Stimulated activated CD8-positive, alpha-beta memory T cell treated with anti-CD3 and anti-CD28 coated beads, Interleukin-12 subunit alpha, Interleukin-12 subunit beta, amount 100 ng/mL, for 1 hour (primary cell): ENCODE data around the gene MPV17L.
A peak's percentile ranks its signal among the peaks of the same experiment; 100 is the strongest.
"Not testable (repeated sequence)": the region's sequence is repeated elsewhere in the genome, so short reads cannot be mapped to it uniquely, and the experiment has no call there.

ENCODE experiments used
- DNase-seq: peaks from one replicate; pipeline ENCODE4 v3.0.0-alpha.2; 2020; ENCODE audit warnings: low read depth

Gene MPV17L

GRCh38 chr16:15409476-15409875 lies 13.9 kb downstream of the MPV17L start:
- not testable (repeated sequence) for DNase-seq

DNA sequence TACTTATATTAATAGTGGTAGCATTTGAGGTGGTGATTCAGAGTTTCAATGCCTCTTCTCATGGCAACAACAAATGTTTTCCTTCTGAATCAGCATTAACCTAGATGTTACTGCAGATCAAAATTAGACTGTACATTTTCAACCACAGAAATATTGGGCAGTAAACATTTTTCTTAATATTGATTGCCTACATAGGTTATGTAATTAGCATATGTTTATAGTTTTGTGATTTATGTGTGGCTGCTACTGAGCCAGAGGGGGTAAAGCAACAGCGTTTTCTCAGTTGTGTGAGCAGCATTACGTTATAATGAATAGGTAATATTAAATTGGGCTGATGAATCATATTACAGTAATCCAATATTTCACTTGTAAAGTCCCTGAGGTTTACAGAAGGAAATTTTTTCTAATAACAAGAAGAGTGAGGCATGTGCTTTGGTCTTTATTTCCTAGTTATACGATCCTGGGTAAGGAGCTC lies 20.0 kb downstream of the MPV17L start:
- DNase-seq = no peak

DNA sequence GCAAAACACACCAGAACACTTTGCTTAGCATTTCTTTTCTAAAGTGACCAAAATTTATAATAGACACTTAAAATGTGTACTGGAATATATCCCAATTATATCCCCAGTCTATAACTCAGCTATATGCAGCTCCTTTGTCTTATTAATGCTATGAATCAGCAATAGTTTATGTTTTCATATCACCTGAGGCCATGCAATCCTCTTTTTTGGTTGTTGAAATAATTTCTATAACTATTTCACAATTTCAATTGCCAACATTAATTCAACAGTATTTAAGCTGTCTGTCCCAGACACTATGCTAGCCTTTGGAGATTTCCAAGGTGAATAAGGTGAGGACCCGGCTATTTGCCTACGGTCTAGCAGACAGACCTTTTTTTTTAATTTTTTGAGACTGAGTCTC lies 21.6 kb downstream of the MPV17L start:
- DNase-seq = no peak

GRCh38 chr16:15418206-15418605 lies 22.7 kb downstream of the MPV17L start:
- DNase-seq = no peak

DNA sequence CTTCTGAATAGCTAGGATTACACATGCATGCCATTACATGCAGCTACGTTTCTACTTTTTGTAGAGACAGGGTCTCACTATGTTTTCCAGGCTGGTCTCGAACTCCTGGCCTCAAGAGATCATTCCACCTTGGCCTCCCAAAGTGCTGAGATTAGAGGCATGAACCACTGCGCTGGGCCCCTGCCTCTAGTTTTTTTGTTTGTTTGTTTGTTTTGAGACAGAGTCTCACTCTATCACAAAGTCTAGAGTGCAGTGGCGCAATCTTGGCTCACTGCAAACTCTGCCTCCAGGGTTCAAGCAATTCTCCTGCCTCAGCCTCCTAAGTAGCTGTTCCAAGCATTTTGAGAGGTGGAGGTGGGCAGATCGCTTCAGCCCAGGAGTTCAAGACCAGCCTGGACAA lies 26.1 kb downstream of the MPV17L start:
- not testable (repeated sequence) for DNase-seq

DNA sequence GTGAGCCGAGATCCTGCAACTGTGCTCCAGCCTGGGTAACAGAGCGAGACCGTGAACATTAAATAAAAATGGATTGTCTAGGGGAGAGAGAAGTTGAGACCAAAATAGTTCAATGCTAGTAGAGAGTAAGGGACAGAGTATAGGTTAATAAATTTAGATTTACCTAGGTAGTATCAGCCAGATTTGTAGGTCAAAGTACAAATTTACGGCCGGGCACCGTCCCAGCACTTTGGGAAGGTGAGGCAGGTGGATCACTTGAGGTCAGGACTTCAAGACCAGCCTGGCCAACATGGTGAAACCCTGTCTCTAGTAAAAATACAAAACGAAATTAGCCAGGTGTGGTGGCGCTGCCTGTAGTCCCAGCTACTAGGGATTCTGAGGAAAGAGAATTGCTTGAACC lies 26.7 kb downstream of the MPV17L start:
- no peak for DNase-seq

DNA sequence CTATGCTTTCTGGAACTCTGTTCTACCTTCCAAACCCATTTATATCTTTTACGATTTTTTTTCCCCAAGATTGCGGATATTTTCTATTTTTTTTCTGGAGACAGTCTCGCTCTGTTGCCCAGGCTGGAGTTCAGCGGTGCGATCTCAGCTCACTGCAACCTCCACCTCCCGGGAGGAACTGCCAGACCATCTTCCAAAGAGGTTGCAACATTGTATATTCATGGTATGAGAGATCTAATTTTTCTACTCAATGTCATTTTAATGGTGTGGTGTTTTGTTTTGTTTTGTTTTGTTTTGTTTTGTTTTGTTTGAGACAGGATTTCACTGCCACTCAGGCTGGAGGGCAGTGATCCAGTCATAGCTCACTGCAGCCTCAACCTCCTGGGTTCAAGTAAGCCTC lies 30.3 kb downstream of the MPV17L start:
- no peak for DNase-seq

- no peak for DNase-seq
Observed at GRCh38 chr16:15426796-15427195, 31.2 kb downstream of the MPV17L start.

- peak; percentile 31 for DNase-seq
Observed at GRCh38 chr16:15427648-15428239, 32.2 kb downstream of the MPV17L start.

GRCh38 chr16:15430884-15431283 lies 35.3 kb downstream of the MPV17L start:
- DNase-seq = not testable (repeated sequence)

DNA sequence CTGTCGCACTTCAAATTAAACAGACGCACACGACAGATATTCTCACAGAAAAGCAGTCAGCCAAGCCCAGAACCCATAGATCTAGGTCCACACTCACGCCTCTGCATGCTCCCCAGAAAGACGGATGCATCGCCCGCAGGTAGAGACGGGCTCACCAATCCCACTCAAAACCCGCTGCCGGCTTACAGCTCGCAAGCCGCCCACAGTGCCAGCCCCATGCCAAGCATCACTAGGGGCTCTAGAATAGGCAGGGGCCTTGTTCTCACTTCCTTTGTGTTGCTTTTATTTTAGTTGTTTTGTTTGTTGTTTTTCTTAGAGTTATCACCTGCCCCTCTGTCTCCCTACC lies 38.5 kb downstream of the MPV17L start:
- DNase-seq = no peak

- DNase-seq = peak; percentile 20
Observed at GRCh38 chr16:15434425-15435215, 39.1 kb downstream of the MPV17L start, which contains the start of gene BMERB1. Gene BMERB1, plus strand, starts transcription at chr16:15434588. Its CDS starts 66 bp downstream, at chr16:15434654.

GRCh38 chr16:15435216-15435864 lies 39.8 kb downstream of the MPV17L start:
- no peak for DNase-seq

DNA sequence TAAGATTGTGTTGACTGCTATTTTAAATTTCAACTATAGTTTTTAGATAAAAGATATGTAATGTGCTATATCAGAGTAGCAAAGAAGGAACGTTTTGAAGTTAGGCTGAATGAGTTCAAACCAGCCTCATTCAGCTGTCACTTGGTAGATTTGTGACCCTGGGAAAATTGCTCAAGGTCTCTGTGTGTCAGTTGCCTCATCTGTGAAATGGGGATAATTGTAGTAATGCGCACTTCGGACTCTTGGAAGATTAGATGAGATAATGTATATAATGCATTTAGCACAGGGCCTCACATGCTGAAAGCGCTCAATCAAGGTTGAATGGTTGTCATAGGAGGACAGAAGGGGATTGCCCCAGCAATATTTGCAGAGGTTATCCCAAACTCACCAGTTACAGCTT lies 43.5 kb downstream of the MPV17L start:
- no peak for DNase-seq

- DNase-seq = no peak
Observed at GRCh38 chr16:15439521-15439920, 44.0 kb downstream of the MPV17L start.

GRCh38 chr16:15440852-15441251 lies 45.3 kb downstream of the MPV17L start:
- DNase-seq = no peak

- not testable (repeated sequence) for DNase-seq
Observed at GRCh38 chr16:15442140-15442539, 46.6 kb downstream of the MPV17L start.

GRCh38 chr16:15443753-15444152 lies 48.2 kb downstream of the MPV17L start:
- no peak for DNase-seq

DNA sequence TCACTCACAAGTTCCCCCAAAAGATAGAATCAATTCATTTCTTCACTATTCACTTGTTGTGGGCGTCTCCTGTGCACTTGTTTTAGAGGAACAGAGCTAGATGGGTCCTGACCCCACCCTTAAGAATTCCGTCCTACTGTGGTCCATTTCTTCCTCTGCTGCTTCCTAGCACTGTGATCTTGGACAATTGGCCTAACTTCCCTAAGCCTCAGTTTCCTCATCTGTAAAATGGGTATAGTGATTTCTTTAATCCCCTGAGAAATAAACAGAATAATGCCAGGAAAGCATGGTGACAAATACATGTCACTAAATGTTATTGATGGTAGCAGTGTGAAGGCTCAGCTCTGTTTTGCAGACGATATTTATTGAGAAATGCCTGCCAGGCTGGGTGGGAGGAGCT lies 48.7 kb downstream of the MPV17L start:
- DNase-seq = no peak

DNA sequence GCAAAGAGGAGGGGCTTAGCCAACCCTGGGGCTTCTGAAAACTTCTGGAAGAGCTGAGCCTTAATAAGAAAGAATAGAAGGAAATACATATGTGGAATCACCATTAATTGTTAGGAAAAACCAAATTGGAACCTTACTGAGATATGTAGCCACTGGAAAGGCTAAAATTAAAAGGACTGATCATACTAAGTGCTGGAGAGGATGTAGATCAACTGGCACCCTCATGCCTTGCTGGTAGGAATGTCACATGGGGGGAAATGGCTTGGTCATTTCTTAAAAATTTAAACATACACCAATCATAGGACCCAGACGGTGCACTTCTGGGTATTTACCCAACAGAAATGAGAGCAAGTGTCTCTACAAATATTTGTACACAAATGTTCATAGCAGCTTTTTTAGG lies 49.9 kb downstream of the MPV17L start:
- no peak for DNase-seq

DNA sequence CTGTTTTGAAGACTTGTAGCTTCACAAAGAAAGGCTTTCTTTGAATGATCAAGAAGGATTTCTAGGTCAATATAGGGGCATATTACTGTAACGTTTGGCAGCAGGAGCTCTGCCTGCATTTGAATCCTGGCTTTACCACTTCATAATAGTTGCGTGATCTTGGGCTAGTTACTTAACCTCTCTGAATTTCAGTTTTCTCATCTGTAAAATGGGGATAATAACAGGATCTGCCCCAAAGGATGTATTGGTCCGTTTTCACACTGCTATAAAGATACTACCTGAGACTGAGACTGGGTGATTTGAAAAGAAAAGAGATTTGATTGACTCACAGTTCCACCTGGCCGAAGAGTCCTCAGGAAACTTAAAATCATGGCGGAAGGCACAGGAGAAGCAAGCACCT lies 51.3 kb downstream of the MPV17L start:
- no peak for DNase-seq

GRCh38 chr16:15450624-15451023 lies 55.1 kb downstream of the MPV17L start:
- no peak for DNase-seq

DNA sequence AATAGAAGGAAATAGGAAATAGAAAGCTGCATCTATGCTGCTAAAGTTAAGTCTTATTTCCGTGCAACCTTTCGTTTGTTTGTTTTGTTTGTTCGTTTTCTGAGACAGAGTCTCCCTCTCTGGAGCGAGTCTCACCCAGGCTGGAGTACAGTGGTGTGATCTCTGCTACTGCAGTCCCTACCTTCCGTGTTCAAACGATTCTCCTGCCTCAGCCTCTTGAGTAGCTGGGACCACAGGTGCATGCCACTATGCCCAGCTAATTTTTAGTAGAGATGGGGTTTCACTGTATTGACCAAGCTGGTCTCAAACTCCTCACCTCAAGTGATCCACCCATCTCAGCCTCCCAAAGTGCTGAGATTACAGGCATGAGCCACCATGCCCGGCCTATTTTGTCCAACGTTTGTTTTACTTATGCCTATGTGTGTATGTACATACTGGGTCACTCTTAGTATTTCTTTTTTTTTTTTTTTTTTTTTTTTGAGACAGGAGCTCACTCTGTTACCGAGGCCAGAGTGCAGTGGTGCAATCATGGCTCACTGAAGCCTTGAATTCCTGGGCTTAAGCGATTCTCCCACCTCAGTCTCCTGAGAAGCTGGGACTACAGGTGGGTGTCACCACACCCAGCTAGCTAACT lies 55.7 kb downstream of the MPV17L start:
- no peak for DNase-seq
